ENCODE results near the gene MAML2. TPM values are rescaled to one million over a fixed set of nuclear protein-coding genes. Genes with fewer than 3 reads are reported as not detected.
A peak's percentile ranks its signal among the peaks of the same experiment; 100 is the strongest.

Gene MAML2
- total and polyA plus RNA-seq, 10 donors, result 2.7 to 43.4 (median 27.2) TPM

DNA sequence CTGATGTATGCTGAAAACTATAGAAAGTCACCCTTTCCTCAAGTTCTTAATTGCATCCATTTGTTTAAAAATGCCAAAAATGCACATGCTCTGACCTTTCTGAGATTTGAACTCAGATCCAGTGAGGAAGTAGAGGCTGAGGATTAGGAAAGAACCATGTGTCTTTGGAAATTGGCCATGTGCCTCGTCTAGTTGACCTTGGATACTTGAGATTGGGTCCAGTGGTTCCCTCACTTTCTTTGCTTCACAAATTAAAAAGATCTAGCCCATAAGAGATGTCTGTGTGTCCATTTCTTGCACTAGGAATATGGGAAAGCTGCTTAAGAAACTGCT lies 128.3 kb downstream of the MAML2 start:
- WGBS, 5 donors, result 31 to 60% (median 37%) methylated on average over 1 of the region's 1 CpG
- no peaks in the 10 kb centered on the region for H3K9me3 ChIP-seq
- peak overlapping the region; percentile 76 to 92 (median 88) for H3K27ac ChIP-seq
- TF ChIP-seq POLR2AphosphoS5 (IDR thresholded peaks at IDR 0.05) (no peak), POLR2A (IDR thresholded peaks at IDR 0.05) (no peak)
- TF ChIP-seq, protein P1, sequence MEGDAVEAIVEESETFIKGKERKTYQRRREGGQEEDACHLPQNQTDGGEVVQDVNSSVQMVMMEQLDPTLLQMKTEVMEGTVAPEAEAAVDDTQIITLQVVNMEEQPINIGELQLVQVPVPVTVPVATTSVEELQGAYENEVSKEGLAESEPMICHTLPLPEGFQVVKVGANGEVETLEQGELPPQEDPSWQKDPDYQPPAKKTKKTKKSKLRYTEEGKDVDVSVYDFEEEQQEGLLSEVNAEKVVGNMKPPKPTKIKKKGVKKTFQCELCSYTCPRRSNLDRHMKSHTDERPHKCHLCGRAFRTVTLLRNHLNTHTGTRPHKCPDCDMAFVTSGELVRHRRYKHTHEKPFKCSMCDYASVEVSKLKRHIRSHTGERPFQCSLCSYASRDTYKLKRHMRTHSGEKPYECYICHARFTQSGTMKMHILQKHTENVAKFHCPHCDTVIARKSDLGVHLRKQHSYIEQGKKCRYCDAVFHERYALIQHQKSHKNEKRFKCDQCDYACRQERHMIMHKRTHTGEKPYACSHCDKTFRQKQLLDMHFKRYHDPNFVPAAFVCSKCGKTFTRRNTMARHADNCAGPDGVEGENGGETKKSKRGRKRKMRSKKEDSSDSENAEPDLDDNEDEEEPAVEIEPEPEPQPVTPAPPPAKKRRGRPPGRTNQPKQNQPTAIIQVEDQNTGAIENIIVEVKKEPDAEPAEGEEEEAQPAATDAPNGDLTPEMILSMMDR (IDR thresholded peaks at IDR 0.05 in 8 of 11, conservative IDR thresholded peaks at IDR 0.05 in 3 of 11), result no peak
- H3K4me1 ChIP-seq, result peaks cover 59 to 100% (median 85%) of the 10 kb centered on the region in 6 donors
- H3K36me3 ChIP-seq, result no peaks in the 10 kb centered on the region
- intact Hi-C loops (cut with DNase I; ENCODE audit: low total_unique reads), result no loop called here
- DNase-seq, result no peak
- H3K27me3 ChIP-seq (replicated peaks in 1 of 7), result no peaks in the 10 kb centered on the region
- H3K4me3 ChIP-seq, result no peak overlapping the region

DNA sequence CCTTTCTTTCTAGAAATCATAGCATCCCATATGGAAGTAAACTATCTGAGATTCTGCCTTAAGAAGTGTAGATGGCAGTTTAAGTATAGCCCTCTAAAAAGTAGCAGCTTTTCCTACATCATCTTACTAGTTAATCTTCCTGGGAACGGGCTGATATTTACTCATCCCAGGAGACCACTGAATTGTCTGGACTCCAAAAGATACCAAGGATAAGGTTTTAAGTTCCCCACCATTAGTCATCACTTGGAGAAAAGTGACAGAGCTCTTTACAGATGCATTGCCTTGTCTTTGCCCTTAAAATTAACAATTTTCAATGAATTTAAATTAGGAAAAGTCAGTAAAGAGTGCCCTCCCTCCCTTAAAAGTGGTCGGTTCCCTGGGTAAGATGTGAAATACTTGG lies 129.5 kb downstream of the MAML2 start:
- intact Hi-C loops (cut with DNase I; ENCODE audit: low total_unique reads), result no loop called here
- no peak for DNase-seq
- Histone ChIP-seq H3K4me1 (peaks cover 63 to 100% (median 81%) of the 10 kb centered on the region in 6 donors), H3K9me3 (no peaks in the 10 kb centered on the region), H3K27me3 (replicated peaks in 1 of 7) (no peaks in the 10 kb centered on the region), H3K36me3 (no peaks in the 10 kb centered on the region), H3K4me3 (no peak overlapping the region), H3K27ac (peak overlapping the region; percentile 48 to 92 (median 88))
- WGBS, 5 donors, result 79 to 87% (median 83%) methylated on average over 2 of the region's 2 CpGs
- TF ChIP-seq POLR2A (IDR thresholded peaks at IDR 0.05), result no peak

DNA sequence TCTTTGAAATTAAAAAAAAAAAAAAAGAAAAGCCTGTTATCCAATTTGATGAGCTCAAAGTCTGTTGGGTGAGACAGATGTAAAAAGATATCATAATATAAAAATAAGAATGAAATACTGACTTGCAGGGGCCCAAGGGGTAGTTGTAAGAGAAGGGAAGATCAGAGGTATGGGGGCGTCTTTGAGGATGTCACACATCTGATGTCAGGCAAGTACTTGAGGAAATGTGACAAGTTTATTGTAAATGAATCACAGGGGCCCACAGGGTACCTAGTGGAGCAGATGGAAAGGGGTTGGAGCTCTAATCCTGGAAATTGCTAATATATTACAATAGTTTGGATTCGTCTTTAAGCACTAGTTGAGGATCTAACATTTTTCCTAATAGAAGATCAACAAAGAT lies 131.6 kb downstream of the MAML2 start:
- DNase-seq, result no peak
- intact Hi-C loops (cut with DNase I; ENCODE audit: low total_unique reads), result no loop called here
- no peaks in the 10 kb centered on the region for H3K36me3 ChIP-seq
- no peaks in the 10 kb centered on the region for H3K9me3 ChIP-seq
- WGBS, 5 donors, result 80 to 89% (median 86%) methylated on average over 2 of the region's 2 CpGs
- no peak overlapping the region for H3K4me3 ChIP-seq
- no peak for TF ChIP-seq POLR2A (IDR thresholded peaks at IDR 0.05)
- TF ChIP-seq POLR2AphosphoS5 (IDR thresholded peaks at IDR 0.05), result no peak
- TF ChIP-seq, protein P1 (IDR thresholded peaks at IDR 0.05 in 8 of 11, conservative IDR thresholded peaks at IDR 0.05 in 3 of 11), result no peak
- peak overlapping the region in 6 of 8 donors; percentile 10 to 92 (median 88) for H3K27ac ChIP-seq
- H3K27me3 ChIP-seq (replicated peaks in 1 of 7), result no peaks in the 10 kb centered on the region
- peaks cover 66 to 100% (median 81%) of the 10 kb centered on the region in 6 donors for H3K4me1 ChIP-seq

DNA sequence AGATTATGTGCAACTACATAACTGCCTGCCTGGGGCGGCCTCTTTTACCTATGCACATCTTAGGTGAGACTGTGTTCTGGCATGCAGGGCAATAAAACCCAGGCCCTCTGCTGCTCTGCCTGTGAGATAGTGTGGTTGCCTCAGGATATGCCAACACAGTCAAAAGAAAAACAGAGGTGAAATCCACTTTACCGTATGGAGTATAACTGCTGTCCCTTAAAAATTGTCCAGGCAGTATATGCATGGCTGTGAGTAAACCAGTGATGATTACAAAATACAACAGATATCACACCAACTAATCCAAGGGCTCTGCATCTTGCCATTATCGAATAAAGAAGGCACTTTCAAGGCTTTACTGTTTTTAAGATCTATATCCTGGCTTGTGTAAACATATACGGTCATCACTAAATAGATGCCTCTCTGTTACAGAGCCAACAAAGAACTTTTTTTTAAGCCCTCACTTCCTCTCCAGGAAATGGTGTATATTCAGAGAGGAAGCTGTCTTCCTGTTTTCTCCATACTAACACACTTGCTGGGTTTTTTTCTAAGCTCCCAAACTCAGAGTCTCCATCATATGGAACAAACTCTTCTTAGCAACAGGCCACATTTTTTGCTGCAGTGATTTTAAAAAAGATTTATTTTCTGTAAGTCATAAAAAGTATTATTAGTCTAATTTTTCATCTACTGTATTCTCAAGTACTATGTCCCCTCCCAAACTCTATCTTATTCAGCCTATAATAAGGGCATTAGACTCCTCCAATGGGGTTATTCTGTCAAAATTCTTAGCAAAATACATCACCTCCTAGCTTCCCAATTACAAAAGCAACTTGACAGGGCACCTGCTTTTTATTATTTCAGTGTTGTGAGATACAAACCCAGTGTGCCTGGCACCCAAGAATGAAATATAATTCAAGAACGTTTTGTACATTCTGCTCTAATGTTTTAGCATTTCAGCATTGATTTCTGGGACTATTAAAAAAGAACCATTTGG lies 135.2 kb downstream of the MAML2 start:
- Histone ChIP-seq H3K36me3 (no peaks in the 10 kb centered on the region), H3K4me1 (peaks cover 45 to 100% (median 75%) of the 10 kb centered on the region in 6 donors), H3K9me3 (no peaks in the 10 kb centered on the region), H3K4me3 (peak overlapping the region in 1 of 8 donors; percentile 50), H3K27me3 (replicated peaks in 1 of 7) (no peaks in the 10 kb centered on the region), H3K27ac (peak overlapping the region; percentile 69 to 93 (median 83))
- TF ChIP-seq POLR2AphosphoS5 (IDR thresholded peaks at IDR 0.05) (no peak), POLR2A (IDR thresholded peaks at IDR 0.05) (no peak)
- TF ChIP-seq, protein P1 (IDR thresholded peaks at IDR 0.05 in 8 of 11, conservative IDR thresholded peaks at IDR 0.05 in 3 of 11), result no peak
- DNase-seq, result no peak
- intact Hi-C loops (cut with DNase I; ENCODE audit: low total_unique reads), result no loop called here
- WGBS, 5 donors, result 30 to 36% (median 33%) methylated on average over 5 of the region's 5 CpGs

Measured in spleen (tissue), 11 donors.